H1 (cell line): Measurements from ENCODE around the gene COMMD6. TPM values are rescaled to one million over a fixed set of nuclear protein-coding genes. Genes with fewer than 3 reads are reported as not detected.

Source experiments
- CHD2 ChIP-seq: IDR thresholded peaks from 2 replicates; pipeline ENCODE4 v1.6.1; 2012; ENCODE audit warnings: low read length, improper control_type of control experiment
- JUN ChIP-seq: IDR thresholded peaks from 2 replicates; pipeline ENCODE4 v1.6.1; 2011; ENCODE audit warnings: low read depth, mild to moderate bottlenecking, improper control_type of control experiment, low read length
- KDM1A ChIP-seq: fragments of 200-600, 300-600 bp; sonication (generic); IDR thresholded peaks from 2 replicates; pipeline ENCODE4 v1.7.1; 2016; ENCODE audit warnings: mild to moderate bottlenecking, low read length, borderline replicate concordance
- polyA plus RNA-seq, 7 experiments: library from polyadenylated mRNA; depleted of rRNA in 3 of 7; stranded (reverse) in 5 of 7; unstranded in 2 of 7; fragments of >200 nt in 5 of 7; fragments of 200-250 nt in 2 of 7; gene quantifications; 1 replicate in 5 of 7; 2 replicates in 1 of 7; 4 replicates in 1 of 7; pipeline versions ENCODE4 v1.2.1 to v1.2.3, GENCODE V29; 2011 to 2013; ENCODE audit warnings: missing spikeins in 2 of 7, mixed read lengths in 2 of 7
- total RNA-seq: library from RNA; stranded (reverse); fragmentation: NEBNext Ultra II Directional; extraction: Animal tissue kit (Norgen Biotek cat#: 25700); gene quantifications from 2 replicates; pipeline ENCODE4 v1.2.1, GENCODE V29; 2021
- TF ChIP-seq, protein P1 (sequence below): IDR thresholded peaks from 2 replicates; pipeline ENCODE4 v1.6.1; 2012; ENCODE audit warnings: inconsistent platforms

Gene COMMD6
- total and polyA plus RNA-seq, 2 of the 8 experiments (the other 6 are each of a cell fraction or from before 2014, with no cell fraction given), result 53.2 to 122 TPM

DNA sequence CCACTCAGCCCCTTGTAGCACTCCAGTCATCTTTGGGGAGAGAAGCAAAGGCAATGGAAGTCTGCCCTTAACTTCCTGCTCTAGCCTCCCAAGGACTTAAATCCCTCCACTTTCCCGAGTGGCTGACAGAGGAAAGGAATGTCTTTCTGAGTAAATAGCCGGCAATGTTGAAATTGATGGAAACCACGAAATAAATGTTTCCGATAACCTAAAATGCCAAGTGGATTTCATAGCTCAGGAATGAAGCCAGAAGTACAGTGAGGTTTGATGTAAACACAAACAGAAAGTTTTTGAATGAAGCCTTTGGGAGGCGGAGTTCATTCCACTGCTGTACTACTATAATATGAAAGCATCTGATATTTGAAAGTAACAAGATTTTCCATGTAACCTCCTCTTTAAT, 41.7 kb downstream of the COMMD6 start (continued):
- TF ChIP-seq KDM1A, result no peak
- TF ChIP-seq, protein P1, sequence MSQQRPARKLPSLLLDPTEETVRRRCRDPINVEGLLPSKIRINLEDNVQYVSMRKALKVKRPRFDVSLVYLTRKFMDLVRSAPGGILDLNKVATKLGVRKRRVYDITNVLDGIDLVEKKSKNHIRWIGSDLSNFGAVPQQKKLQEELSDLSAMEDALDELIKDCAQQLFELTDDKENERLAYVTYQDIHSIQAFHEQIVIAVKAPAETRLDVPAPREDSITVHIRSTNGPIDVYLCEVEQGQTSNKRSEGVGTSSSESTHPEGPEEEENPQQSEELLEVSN, result no peak
- TF ChIP-seq JUN, result no peak
- TF ChIP-seq CHD2, result no peak
